Brain microvascular endothelial cell (primary cell): ENCODE data around the gene PPARA.

ENCODE experiments used
- DNase-seq: peaks from one replicate; pipeline ENCODE4 v3.0.0-alpha.2; 2020
- H3K27ac ChIP-seq: fragments of 250-450 bp; sonication (Bioruptor Pico); 2 replicates; pipeline ENCODE4 v1.5.1; 2020; ENCODE audit warnings: mild to moderate bottlenecking, moderate library complexity
- H3K27me3 ChIP-seq: fragments of 250-450 bp; sonication (Bioruptor Pico); replicated peaks from 2 replicates; pipeline ENCODE4 v1.5.1; 2020; ENCODE audit warnings: mild to moderate bottlenecking
- H3K36me3 ChIP-seq: fragments of 250-450 bp; sonication (Bioruptor Pico); replicated peaks from 2 replicates; pipeline ENCODE4 v1.5.1; 2020; ENCODE audit warnings: mild to moderate bottlenecking
- H3K4me3 ChIP-seq: 2 replicates; pipeline ENCODE4 v1.5.1; 2011; ENCODE audit warnings: low read depth, mild to moderate bottlenecking, control low read depth, low read length, moderate library complexity
- CTCF ChIP-seq: IDR thresholded peaks from 2 replicates; pipeline ENCODE4 v1.5.1; 2011; ENCODE audit warnings: low read depth, mild to moderate bottlenecking, moderate library complexity, low read length, control low read depth, inconsistent platforms; ENCODE audit errors: missing control alignments
- in situ Hi-C: cut with HindIII; loops from 2 replicates; pipeline ENCODE4 v1.10.0; 2017; ENCODE audit warnings: low sequenced_read_pairs, low pct_ligation_motif_present

PPARA gene

GRCh38 chr22:46288846-46289243 lies 138.5 kb downstream of the PPARA start:
- TF ChIP-seq CTCF = no peak
- no peak overlapping the region for H3K27ac ChIP-seq
- in situ Hi-C loops = no loop called here

GRCh38 chr22:46289244-46289891 lies 139.0 kb downstream of the PPARA start:
- no peak overlapping the region for H3K27ac ChIP-seq
- no peak for TF ChIP-seq CTCF
- in situ Hi-C loops = no loop called here
- peaks cover 13% of the 10 kb centered on the region for H3K36me3 ChIP-seq
- H3K4me3 ChIP-seq = no peak overlapping the region
- no peaks in the 10 kb centered on the region for H3K27me3 ChIP-seq
- no peak for DNase-seq

More at GRCh38 chr22:46288846-46289243, 138.5 kb downstream of the PPARA start:
- Histone ChIP-seq H3K27me3 (no peaks in the 10 kb centered on the region), H3K4me3 (no peak overlapping the region), H3K36me3 (peaks cover 18% of the 10 kb centered on the region)
- DNase-seq = no peak

- no peak for DNase-seq
- Histone ChIP-seq H3K27ac (no peak overlapping the region), H3K36me3 (peaks cover 7% of the 10 kb centered on the region)
These were observed 140.0 kb downstream of the PPARA start for GRCh38 chr22:46290121-46290842.

GRCh38 chr22:46290843-46291785 lies 140.8 kb downstream of the PPARA start:
- in situ Hi-C loops = no loop called here
- Histone ChIP-seq H3K36me3 (peaks cover 7% of the 10 kb centered on the region), H3K27ac (no peak overlapping the region), H3K4me3 (no peak overlapping the region), H3K27me3 (no peaks in the 10 kb centered on the region)
- no peak for DNase-seq
- no peak for TF ChIP-seq CTCF

More at GRCh38 chr22:46290121-46290842, 140.0 kb downstream of the PPARA start:
- no peak for TF ChIP-seq CTCF
- H3K4me3 ChIP-seq = no peak overlapping the region
- in situ Hi-C loops = no loop called here
- H3K27me3 ChIP-seq = no peaks in the 10 kb centered on the region

GRCh38 chr22:46292173-46292572 lies 141.8 kb downstream of the PPARA start:
- Histone ChIP-seq H3K27me3 (no peaks in the 10 kb centered on the region), H3K4me3 (no peak overlapping the region), H3K27ac (no peak overlapping the region), H3K36me3 (peaks cover 7% of the 10 kb centered on the region)
- DNase-seq = no peak
- TF ChIP-seq CTCF = no peak
- in situ Hi-C loops = no loop called here
